HG03097 (cell line): ENCODE measurements around the gene CHTOP.

ENCODE experiments used
- ATAC-seq: cut with Tn5 transposase; IDR thresholded peaks from one replicate; pipeline ENCODE4 v1.9.1; 2021; ENCODE audit not compliant: unreplicated experiment, low FRiP score

CHTOP gene

GRCh38 chr1:153683854-153684253, 50.0 kb downstream of the CHTOP start:
- no peak for ATAC-seq

GRCh38 chr1:153684892-153685291, 51.0 kb downstream of the CHTOP start:
- no peak for ATAC-seq

GRCh38 chr1:153685544-153686340, 51.9 kb downstream of the CHTOP start:
- no peak for ATAC-seq

GRCh38 chr1:153687346-153688125, 53.7 kb downstream of the CHTOP start:
- no peak for ATAC-seq

GRCh38 chr1:153688276-153688675, 54.4 kb downstream of the CHTOP start:
- no peak for ATAC-seq

GRCh38 chr1:153688736-153689328, 55.0 kb downstream of the CHTOP start:
- no peak for ATAC-seq

GRCh38 chr1:153693466-153693865, 59.6 kb downstream of the CHTOP start:
- ATAC-seq: no peak
